GM19025 (cell line): ENCODE measurements around the gene SLC16A6.
A peak's percentile ranks its signal among the peaks of the same experiment; 100 is the strongest.
"Not testable (repeated sequence)": the region's sequence is repeated elsewhere in the genome, so short reads cannot be mapped to it uniquely, and the experiment has no call there.

Experiments
- ATAC-seq: cut with Tn5 transposase; IDR thresholded peaks from one replicate; pipeline ENCODE4 v1.9.1; 2021; ENCODE audit warnings: mild to moderate bottlenecking, low read depth, moderate library complexity; ENCODE audit not compliant: unreplicated experiment

SLC16A6 gene

GRCh38 chr17:68228039-68228680 is 62.8 kb downstream of the SLC16A6 start:
- ATAC-seq, result not testable (repeated sequence)

GRCh38 chr17:68225055-68225454 is 65.9 kb downstream of the SLC16A6 start:
- ATAC-seq, result peak; percentile 62

GRCh38 chr17:68222606-68223005 is 68.3 kb downstream of the SLC16A6 start:
- no peak for ATAC-seq

- ATAC-seq, result no peak
Measured at GRCh38 chr17:68221786-68222185, 69.1 kb downstream of the SLC16A6 start.

- not testable (repeated sequence) for ATAC-seq
Measured at GRCh38 chr17:68220786-68221185, 70.1 kb downstream of the SLC16A6 start.

- ATAC-seq, result not testable (repeated sequence)
Measured at GRCh38 chr17:68220186-68220585, 70.7 kb downstream of the SLC16A6 start.

GRCh38 chr17:68219429-68219828 is 71.5 kb downstream of the SLC16A6 start:
- ATAC-seq, result not testable (repeated sequence)
